SIG-M5 (cell line): ENCODE results near the gene DGKI.

Source experiments
- DNase-seq: peaks from one replicate; lab custom pipeline; 2025; lab: John Stamatoyannopoulos, UW

The DGKI gene

GRCh38 chr7:137846827-137847567 lies at the start of gene DGKI:
DGKI (minus strand) TSS chr7:137846974.
- no peak for DNase-seq

GRCh38 chr7:137895301-137896221 lies 48.8 kb upstream of the DGKI start:
- DNase-seq, result no peak

- DNase-seq, result no peak
Measured at GRCh38 chr7:137893143-137893742, 46.5 kb upstream of the DGKI start.

GRCh38 chr7:137891016-137891655 lies 44.4 kb upstream of the DGKI start:
- no peak for DNase-seq

GRCh38 chr7:137890449-137890921 lies 43.7 kb upstream of the DGKI start:
- DNase-seq, result no peak

GRCh38 chr7:137888241-137888640 lies 41.5 kb upstream of the DGKI start:
- no peak for DNase-seq

GRCh38 chr7:137886746-137887145 lies 40.0 kb upstream of the DGKI start:
- DNase-seq, result no peak

- DNase-seq, result no peak
Measured at GRCh38 chr7:137886281-137886680, 39.5 kb upstream of the DGKI start.

GRCh38 chr7:137885678-137886077 lies 38.9 kb upstream of the DGKI start:
- no peak for DNase-seq

- no peak for DNase-seq
Measured at GRCh38 chr7:137882806-137883205, 36.0 kb upstream of the DGKI start.

GRCh38 chr7:137882261-137882668 lies 35.5 kb upstream of the DGKI start:
- DNase-seq, result no peak

GRCh38 chr7:137881607-137882260 lies 35.0 kb upstream of the DGKI start:
- no peak for DNase-seq

- DNase-seq, result no peak
Measured at GRCh38 chr7:137880432-137880831, 33.7 kb upstream of the DGKI start.

GRCh38 chr7:137879357-137880158 lies 32.8 kb upstream of the DGKI start:
- no peak for DNase-seq

- DNase-seq, result no peak
Measured at GRCh38 chr7:137878333-137878961, 31.7 kb upstream of the DGKI start.

- DNase-seq, result no peak
Measured at GRCh38 chr7:137877027-137877675, 30.4 kb upstream of the DGKI start.

- DNase-seq, result no peak
Measured at GRCh38 chr7:137875746-137876145, 29.0 kb upstream of the DGKI start.

- DNase-seq, result no peak
Measured at GRCh38 chr7:137873979-137874777, 27.4 kb upstream of the DGKI start.

- no peak for DNase-seq
Measured at GRCh38 chr7:137873524-137873923, 26.8 kb upstream of the DGKI start.
